Right ventricle myocardium superior (tissue), 1 donor: ENCODE results near the gene MAST2. TPM values are rescaled to one million over a fixed set of nuclear protein-coding genes. Genes with fewer than 3 reads are reported as not detected.
"Not testable (repeated sequence)": the region's sequence is repeated elsewhere in the genome, so short reads cannot be mapped to it uniquely, and the experiment has no call there.

ENCODE experiments used
- ATAC-seq: fragments of 200-7000 bp; cut with Tn5 transposase; one replicate; pipeline ENCODE4 v1.9.1; 2020; ENCODE audit warnings: mild to moderate bottlenecking; ENCODE audit not compliant: poor library complexity
- DNase-seq: peaks from one replicate; pipeline ENCODE4 v3.0.0-alpha.2; 2020
- intact Hi-C: fragments of 100-400 bp; cut with DNase I; formaldehyde crosslinking; loops from one replicate; pipeline ENCODE4 v1.11.2; 2022
- total RNA-seq: library from RNA; stranded (reverse); fragmentation: NEBNext Ultra II Directional; extraction: Animal tissue kit (Norgen Biotek cat#: 25700); gene quantifications from one replicate; pipeline ENCODE4 v1.2.1, GENCODE V29; 2021
- donor health status: DM: no; HTN: yes; CAD: no; lungs with severe emphysema.

MAST2 gene
- total RNA-seq, 1 donor from 2014 or later, result 97.0 TPM

DNA sequence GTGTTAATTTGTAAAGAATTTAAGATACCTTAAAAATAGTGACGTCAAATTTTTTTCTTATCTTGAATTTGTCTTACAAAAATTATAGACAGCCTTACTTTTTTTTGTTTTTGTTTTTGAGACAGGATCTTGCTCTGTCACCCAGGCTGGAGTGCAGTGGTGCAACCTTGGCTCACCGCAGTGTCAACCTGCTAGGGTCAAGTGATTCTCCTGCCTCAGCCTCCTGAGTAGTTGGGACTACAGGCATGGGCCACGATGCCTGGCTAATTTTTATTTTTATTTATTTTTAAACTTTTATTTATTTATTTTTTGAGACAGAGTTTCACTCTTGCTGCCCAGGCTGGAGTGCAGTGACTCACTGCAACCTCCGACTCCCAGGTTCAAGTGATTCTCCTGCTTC lies 40.6 kb downstream of the MAST2 start:
- ATAC-seq, DNase-seq, intact Hi-C loops: not testable (repeated sequence)

DNA sequence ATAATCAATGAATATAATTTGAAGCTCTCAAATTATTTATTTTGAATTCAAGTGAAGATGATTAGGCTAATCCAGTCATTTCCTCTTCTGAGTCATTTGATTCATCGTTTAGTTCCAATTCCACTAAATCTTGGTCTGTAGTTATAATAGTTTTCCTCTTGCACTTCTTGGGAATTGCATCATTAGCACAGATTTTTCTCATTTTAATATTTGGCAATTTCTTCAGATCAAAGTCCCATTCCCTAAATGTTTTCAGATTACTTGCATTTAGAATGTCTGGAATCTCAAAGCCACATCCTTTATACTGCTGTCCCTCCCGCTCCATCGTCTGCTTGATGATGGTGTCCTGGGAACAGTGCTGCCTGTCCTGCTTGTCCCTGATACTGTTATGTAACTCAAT lies 43.5 kb downstream of the MAST2 start:
- ATAC-seq, result no peak
- no peak for DNase-seq
- intact Hi-C loops, result no loop called here

DNA sequence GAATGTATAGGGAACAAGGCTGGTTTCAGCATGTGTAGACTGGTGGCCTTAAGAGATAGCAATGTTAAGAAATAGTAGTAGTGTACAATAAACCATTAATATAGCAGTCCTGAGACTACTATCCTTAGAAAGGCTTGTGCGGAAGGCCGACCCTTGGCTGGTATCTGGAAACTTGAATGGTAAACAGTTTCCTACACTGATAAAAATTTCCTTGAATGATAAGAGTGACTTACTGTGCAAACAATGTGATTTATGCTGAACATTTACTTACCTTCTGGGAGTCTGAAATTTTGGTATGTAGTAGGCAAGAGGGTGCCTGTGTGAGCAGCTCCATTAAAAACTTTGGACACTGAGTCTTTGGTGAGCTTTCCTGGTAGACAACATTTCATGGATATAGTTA lies 44.7 kb downstream of the MAST2 start:
- intact Hi-C loops, result no loop called here
- DNase-seq (no peak), ATAC-seq (no peak)

DNA sequence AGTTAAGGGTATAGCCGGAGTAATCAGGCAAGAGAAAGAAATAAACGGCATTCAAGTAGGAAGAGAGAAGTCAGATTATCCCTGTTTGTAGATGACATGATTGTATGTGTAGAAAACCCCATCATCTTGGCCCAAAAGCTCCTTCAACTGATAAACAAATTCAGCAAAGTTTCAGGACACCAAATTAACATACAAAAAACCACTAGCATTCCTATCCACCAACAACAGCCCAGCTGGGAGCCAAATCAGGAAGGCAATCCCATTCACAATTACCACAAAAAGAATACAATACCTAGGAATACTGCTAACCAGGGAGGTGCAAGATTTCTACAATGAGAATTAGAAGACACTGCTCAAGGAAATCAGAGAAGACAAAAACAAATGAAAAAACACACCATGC lies 45.3 kb downstream of the MAST2 start:
- DNase-seq (no peak), ATAC-seq (no peak)
- intact Hi-C loops, result no loop called here

DNA sequence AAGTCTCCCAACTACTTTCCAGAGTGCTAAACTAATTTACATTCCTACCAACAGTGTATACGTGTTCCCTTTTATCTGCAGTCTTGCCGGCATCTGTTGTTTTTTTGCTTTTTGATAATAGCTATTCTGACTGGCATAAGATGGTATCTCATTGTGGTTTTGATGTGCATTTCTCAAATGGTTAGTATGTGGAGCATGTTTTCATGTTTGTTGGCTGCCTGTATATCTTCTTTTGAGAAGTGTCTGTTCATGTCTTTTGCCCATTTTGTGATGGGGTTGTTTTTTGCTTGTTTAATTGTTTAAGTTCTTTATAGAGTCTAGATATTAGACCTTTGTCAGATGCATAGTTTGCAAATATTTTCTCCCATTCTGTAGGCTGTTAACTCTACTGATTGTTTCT lies 46.6 kb downstream of the MAST2 start:
- ATAC-seq, result no peak

DNA sequence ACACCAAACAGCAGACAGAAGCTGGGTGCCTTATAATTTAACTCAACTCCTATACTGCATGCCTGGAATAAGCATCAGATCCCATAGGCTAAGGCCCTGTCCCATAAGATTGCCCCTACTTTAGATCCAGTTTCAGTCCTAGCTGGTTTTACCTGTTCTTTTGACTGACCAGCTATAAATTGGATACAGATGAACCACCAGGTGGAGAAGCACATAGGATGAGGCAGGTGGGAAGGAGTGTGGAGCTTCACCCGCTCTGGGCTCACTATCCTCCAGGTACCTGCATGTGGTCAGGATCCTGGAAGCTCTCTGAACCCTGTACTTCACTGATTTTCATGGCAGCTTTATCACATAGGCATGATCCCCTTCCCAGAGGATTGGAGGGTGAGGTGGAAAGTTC lies 51.3 kb downstream of the MAST2 start:
- intact Hi-C loops, result no loop called here
- no peak for ATAC-seq

More for the DNA sequence above, 46.6 kb downstream of the MAST2 start:
- intact Hi-C loops, result no loop called here
- DNase-seq, result no peak

DNA sequence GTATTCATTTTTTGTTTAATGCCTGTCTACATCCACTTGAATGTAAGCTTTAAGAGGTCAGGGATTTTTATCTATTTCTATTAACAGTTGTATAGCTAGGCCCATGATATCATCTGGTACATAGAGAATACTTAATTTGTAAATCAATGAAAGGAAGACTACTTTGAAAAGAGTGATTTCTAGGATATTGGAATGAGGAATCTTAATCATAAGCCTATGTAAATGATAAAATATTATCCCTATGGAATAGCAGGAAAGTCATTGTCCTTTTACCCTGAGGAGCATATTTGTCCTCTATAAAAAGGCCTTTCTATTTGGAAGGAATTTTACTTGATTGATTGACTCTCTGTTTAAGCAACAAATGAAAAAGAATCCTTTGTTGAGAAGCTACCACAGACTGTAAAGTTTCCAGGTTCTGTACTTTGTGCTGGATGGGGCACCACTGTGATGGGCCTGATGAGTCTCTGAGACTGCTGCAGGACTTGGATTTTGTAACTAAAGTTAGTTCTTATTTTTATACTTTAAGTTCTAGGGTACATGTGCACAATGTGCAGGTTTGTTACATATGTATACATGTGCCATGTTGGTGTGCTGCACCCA lies 53.8 kb downstream of the MAST2 start:
- intact Hi-C loops, result no loop called here
- ATAC-seq, result no peak

More for the DNA sequence above, 51.3 kb downstream of the MAST2 start:
- DNase-seq, result no peak

DNA sequence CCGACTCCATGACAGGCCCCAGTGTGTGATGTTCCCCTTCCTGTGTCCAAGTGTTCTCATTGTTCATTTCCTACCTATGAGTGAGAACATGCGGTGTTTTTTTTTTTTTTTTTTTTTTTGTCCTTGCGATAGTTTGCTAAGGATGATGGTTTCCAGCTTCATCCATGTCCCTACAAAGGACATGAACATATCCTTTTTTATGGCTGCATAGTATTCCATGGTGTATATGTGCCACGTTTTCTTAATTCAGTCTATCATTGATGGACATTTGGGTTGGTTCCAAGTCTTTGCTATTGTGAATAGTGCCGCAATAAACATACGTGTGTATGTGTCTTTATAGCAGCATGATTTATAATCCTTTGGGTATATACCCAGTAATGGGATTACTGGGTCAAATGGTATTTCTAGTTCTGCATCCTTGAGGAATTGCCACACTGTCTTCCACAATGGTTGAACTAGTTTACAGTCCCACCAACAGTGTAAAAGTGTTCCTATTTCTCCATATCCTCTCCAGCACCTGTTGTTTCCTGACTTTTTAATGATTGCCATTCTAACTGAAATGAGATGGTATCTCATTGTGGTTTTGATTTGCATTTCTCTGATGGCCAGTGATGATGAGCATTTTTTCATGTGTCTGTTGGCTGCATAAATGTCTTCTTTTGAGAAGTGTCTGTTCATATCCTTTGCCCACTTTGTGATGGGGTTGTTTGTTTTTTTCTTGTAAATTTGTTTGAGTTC lies 54.5 kb downstream of the MAST2 start:
- ATAC-seq, intact Hi-C loops, DNase-seq: not testable (repeated sequence)

More for the DNA sequence above, 53.8 kb downstream of the MAST2 start:
- DNase-seq, result no peak

DNA sequence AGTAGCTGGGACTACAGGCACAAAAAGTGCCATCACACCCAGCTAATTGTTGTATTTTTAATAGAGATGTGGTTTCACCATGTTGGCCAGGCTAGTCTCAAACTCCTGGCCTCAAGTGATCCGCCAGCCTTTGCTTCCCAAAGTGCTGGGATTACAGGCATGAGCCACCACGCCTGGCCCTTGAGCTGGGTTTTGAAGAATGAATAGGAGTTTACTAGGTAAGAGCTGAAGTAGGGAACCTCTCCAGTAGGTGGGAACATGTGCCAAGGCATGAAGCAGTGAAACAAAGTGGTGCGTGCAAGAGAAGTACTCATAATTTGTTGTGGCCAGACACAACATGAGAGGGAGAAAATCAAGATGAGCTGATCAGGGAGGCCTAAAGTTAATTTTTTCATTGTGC lies 55.8 kb downstream of the MAST2 start:
- DNase-seq (no peak), ATAC-seq (no peak)
- intact Hi-C loops, result no loop called here

DNA sequence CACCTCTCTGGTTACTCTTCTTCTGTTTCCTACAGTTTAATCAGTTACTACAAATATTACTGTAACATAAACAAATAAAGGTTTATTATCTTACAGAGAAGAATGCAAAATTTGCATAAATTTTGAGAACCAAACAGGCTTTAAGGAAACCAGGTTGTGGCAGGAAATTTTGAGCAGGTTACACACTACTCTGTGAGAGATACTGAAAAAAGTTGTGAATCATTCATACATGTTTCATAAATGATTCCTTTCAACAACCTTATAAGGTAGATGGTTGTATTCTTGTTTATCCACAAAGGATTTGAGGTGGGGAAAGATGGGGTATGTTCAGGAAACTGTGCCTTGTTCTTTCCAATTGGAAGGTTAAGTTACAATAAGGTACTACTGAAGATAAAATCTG lies 58.6 kb downstream of the MAST2 start:
- DNase-seq (no peak), ATAC-seq (no peak)
- intact Hi-C loops, result no loop called here

DNA sequence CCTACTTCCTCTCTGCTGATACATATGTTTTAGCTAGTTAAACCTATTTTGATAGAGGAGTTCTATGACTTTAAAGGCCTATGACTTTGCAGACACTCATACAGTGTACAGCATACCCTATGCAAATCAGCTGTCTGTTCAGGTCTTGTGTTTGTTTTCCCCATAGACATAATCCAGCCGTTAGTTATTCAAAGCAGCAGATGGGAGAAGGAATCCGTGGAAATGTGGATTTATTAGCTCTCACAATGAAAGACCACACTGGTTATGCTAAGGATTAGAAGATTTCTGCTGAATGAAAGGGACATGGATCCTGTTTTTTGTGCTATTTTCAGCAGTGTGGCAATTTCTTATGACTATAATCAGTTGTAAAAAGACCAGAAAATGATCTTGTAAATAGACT lies 59.8 kb downstream of the MAST2 start:
- ATAC-seq, result no peak
- intact Hi-C loops, result no loop called here
- DNase-seq, result no peak

DNA sequence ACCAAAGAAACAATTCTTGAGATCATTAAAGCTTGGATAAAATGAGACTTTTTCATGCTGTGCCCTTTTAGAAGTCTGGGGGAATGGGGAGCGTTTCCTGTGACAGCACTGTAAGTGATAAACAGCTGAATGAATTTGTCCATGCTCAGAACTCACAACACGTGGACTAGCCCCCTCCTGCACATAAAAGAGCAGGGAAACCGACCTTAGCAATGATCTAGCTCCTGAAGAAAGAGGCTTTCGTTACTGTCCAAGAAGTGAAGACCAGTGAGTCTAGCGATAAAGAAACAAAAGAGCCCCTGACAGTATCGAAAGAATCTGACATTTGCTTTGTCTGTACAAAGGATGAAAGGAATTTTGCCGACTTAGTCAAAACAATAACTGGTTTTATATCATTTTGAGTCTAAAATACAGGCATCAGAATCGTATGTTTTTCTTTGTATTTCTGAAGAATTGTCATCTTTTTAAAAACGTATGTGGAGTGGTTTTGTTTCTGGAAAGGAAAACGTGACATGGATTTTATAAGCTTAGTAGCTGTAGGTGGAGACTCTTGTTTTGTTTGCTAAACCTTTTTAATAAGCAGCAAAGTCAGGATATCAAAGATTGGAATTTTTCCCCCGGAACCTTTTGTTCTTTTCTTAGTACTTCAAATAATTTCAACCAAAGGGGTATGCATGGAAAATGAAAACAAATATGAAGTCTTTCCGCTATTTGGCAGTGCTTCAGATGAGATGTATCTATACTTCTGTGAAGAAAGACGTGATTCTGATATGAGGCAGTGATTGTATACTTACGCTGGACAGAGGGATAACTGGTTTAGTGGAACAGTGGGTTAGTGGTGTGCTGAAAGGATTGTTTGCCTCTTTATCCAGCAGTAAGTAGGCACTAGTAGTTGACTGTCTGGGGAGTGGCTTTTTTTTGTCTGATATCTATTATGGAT lies 61.0 kb downstream of the MAST2 start:
- intact Hi-C loops, result no loop called here
- no peak for ATAC-seq
- no peak for DNase-seq

DNA sequence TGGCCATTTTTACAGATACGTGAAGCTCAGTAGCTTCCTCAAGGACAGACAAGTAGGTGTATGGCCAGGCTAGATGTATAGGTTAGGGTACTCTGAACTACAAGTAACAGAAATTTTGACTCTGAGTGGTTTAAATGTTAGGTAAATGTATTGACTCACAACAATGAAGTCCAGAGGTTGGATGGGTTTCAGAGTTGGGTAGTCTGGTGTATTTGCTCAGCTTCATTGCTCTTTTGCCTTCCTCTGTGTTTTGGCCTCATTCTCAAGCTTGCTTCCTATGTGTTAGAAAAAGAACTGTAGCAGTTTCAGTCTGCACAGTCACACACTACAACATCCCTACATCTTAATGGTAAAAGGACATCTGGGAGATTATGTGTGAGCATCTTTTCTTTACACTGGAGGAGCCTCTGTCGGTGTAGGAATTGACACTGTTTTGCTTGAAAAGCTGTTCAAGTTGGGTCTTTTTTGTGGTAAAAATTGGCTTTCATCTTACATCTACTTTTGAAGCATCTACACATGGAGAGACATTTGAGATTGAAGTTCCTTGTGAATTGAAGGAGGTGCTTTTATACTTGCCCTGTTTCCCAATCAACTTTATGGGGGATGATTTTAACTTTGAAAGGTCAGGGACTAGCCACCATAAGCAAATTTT lies 64.4 kb downstream of the MAST2 start:
- intact Hi-C loops, result no loop called here
- no peak for DNase-seq
- ATAC-seq, result no peak

DNA sequence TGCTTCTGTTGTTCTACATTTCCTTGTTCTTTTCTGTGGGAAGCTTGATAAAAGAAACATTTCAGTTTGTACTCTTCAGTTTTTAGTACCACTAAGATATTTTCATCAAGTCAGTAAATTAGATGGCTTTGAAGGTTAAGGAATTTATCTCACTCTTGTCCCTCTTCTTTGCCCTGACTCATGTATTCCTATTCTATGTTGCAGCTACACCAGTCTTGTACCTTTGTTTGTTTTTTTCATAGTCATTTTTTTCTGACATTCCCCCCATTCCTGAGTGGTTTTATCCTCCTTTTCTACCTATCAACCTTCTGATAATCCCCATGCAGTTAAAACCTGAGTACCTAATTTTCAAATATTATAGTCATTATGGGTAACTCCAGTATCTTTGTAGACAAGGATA lies 65.4 kb downstream of the MAST2 start:
- DNase-seq (no peak), ATAC-seq (no peak)
- intact Hi-C loops, result no loop called here

DNA sequence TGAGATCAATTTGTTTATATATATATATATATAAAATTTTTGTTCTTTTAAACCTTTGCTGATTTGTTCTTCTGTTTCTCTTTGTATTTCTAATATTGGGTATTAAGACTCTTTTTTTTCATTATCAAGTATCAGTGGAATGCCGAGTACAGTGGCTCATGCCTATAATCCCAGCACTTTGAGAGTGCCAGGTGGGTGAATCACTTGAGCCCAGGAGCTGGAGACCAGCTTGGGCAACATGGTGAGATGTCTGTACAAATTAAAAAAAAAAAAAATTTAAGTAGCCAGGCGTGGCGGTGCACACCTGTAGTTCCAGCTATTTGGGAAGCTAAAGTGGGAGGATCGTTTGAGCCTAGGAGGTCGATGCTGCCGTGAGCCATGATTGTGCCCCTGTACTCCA lies 67.1 kb downstream of the MAST2 start:
- DNase-seq (no peak), ATAC-seq (no peak)
- intact Hi-C loops, result no loop called here

DNA sequence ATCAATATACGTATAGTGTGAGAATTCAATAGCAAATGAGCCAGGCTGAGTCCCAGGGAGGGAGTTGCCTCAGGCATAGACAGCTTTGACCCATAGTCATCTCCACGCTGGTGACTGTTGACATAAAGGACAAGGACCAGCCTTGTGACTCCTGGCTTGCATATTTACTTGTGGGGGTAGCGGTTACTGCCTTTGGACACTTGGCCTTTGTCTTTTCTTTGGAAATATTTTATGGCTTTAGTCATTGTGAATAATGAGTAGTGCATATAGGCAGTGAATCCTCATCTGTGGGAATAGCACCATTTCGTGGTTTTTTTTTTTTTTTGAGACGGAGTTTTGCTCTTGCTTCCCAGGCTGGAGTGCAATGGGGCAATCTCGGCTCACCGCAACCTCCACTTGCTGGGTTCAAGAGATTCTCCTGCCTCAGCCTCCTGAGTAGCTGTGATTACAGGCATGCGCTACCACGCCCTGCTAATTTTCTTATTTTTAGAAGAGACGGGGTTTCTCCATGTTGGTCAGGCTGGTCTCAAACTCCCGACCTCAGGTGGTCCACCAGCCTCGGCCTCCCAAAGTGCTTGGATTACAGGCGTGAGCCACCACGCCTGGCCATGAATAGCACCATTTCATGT lies 68.9 kb downstream of the MAST2 start:
- intact Hi-C loops, result not testable (repeated sequence)

DNA sequence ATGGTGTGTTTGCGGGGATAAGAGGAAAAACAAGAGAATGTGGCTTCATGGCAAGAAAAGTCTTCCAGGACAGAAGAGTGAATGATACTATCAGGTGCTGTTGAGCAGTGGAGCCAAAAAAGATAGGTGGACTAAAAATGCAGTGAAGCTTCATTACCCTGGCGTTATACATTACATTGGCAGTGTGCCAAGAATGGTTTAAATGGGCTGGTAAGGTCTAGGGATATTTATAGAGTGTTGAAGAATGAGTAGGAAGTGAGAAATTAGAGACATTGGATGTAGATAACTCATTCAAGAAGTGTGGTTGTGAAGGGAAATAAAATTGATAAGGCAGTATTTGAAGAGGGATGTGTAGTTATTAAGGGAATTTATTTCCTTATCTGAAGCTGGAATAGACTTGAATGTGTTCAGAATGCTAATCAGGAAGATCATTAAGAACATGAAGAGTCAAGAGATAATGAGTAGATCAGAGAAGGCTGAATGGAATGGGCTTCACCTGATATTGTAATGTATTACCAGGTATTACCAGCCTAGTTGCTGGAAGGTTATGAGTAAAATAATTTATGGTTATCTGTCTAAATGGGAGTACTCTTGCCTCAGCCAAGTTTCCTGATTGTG lies 72.7 kb downstream of the MAST2 start:
- no peak for ATAC-seq
- intact Hi-C loops, result no loop called here
- no peak for DNase-seq

More for the DNA sequence above, 68.9 kb downstream of the MAST2 start:
- ATAC-seq, DNase-seq: not testable (repeated sequence)

DNA sequence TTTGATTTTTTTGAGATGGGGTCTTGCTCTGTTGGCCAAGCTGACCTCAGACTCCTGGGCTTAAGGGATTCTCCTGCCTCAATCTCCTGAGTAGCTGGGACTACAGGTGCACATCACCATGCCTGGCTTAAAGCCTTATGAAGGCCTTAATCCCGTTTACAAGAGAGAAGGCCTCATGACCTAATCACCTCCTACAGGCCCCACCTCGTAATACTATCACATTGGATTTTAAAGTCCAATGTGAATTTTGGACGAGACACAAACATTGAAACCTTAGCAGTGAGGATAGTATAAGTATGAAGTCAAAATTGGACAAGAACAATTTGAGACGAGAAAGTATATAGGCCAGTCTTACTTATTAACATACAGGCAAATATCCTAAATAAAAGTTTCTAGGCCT lies 73.9 kb downstream of the MAST2 start:
- DNase-seq, result no peak
- intact Hi-C loops, result no loop called here
- ATAC-seq, result no peak
